Memory B cell (primary cell): ENCODE data around the gene MPI.
A peak's percentile ranks its signal among the peaks of the same experiment; 100 is the strongest.

Source experiments
- ATAC-seq: fragments of 150-1000 bp; cut with Tn5 transposase; 2 replicates; pipeline ENCODE4 v1.10.0; 2021; ENCODE audit warnings: low read depth, mild to moderate bottlenecking, moderate library complexity
- DNase-seq, 2 donors: peaks; one replicate each; pipeline ENCODE4 v3.0.0; 2022; ENCODE audit warnings: low spot score in 2 of 2
- H3K27ac Mint-ChIP-seq: one replicate; pipeline ENCODE4 v1.8.0; 2022; ENCODE audit warnings: mild to moderate bottlenecking, moderate library complexity, mixed read lengths
- H3K27me3 Mint-ChIP-seq: one replicate; pipeline ENCODE4 v1.8.0; 2022; ENCODE audit warnings: mixed read lengths
- H3K36me3 Mint-ChIP-seq: one replicate; pipeline ENCODE4 v1.8.0; 2022; ENCODE audit warnings: mild to moderate bottlenecking, mixed read lengths
- H3K4me1 Mint-ChIP-seq: one replicate; pipeline ENCODE4 v1.8.0; 2022; ENCODE audit warnings: mixed read lengths
- H3K4me3 Mint-ChIP-seq: one replicate; pipeline ENCODE4 v1.8.0; 2022; ENCODE audit warnings: mild to moderate bottlenecking, moderate library complexity, mixed read lengths
- H3K9me3 Mint-ChIP-seq: one replicate; pipeline ENCODE4 v1.8.0; 2022; ENCODE audit warnings: mixed read lengths

The MPI gene

GRCh38 chr15:74854453-74855022 is 35.3 kb upstream of the MPI start:
- Mint-ChIP-seq H3K36me3 (peaks cover 13% of the 10 kb centered on the region), H3K4me3 (no peak overlapping the region), H3K27ac (no peak overlapping the region), H3K9me3 (no peaks in the 10 kb centered on the region), H3K27me3 (no peaks in the 10 kb centered on the region), H3K4me1 (peaks cover 32% of the 10 kb centered on the region)
- DNase-seq (no peak), ATAC-seq (no peak)

- Mint-ChIP-seq H3K27ac (peak overlapping the region; percentile 19), H3K4me1 (peaks cover 32% of the 10 kb centered on the region), H3K27me3 (no peaks in the 10 kb centered on the region), H3K4me3 (peak overlapping the region; percentile 34), H3K36me3 (peaks cover 9% of the 10 kb centered on the region), H3K9me3 (no peaks in the 10 kb centered on the region)
- no peak for ATAC-seq
- DNase-seq, result no peak
Measured at GRCh38 chr15:74855857-74856256, 34.0 kb upstream of the MPI start.

- no peak for ATAC-seq
- H3K9me3 Mint-ChIP-seq, result no peaks in the 10 kb centered on the region
- no peak for DNase-seq
- H3K4me3 Mint-ChIP-seq, result no peak overlapping the region
- H3K27ac Mint-ChIP-seq, result peak overlapping the region; percentile 52
- H3K36me3 Mint-ChIP-seq, result peaks cover 5% of the 10 kb centered on the region
- H3K4me1 Mint-ChIP-seq, result peaks cover 32% of the 10 kb centered on the region
- no peaks in the 10 kb centered on the region for H3K27me3 Mint-ChIP-seq
Measured at GRCh38 chr15:74856537-74856936, 33.3 kb upstream of the MPI start.

DNA sequence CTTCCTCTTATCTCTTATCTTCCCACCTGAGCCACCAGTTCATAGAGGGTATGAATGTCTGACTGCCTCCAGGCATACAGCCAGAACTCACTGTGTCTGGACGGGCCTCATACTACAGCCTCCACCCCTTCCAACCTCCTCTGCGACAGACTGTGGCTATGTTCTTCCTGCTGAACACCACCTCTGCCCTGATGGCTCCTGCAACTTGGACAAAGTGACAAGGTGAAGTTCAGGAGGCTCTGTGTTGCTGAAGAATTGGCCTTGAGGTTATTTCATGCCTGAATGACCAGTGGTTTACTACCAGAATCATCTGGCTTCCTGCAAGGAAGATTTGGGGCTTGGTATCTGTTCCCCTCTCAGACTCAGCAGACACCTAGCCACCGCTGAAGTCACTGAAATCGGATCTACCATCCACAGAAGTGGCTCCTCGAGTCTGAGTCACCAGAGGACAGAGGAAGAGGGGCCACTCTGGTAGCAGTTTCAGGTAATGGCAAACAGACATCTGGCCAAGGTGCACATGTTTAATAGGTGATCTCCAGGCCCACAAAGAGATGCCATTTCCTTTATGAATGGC is 32.7 kb upstream of the MPI start:
- Mint-ChIP-seq H3K27me3 (no peaks in the 10 kb centered on the region), H3K9me3 (no peaks in the 10 kb centered on the region), H3K27ac (peak overlapping the region; percentile 52), H3K4me3 (peak overlapping the region; percentile 6), H3K4me1 (peaks cover 32% of the 10 kb centered on the region), H3K36me3 (peaks cover 5% of the 10 kb centered on the region)
- DNase-seq (no peak), ATAC-seq (peak; percentile 83)

DNA sequence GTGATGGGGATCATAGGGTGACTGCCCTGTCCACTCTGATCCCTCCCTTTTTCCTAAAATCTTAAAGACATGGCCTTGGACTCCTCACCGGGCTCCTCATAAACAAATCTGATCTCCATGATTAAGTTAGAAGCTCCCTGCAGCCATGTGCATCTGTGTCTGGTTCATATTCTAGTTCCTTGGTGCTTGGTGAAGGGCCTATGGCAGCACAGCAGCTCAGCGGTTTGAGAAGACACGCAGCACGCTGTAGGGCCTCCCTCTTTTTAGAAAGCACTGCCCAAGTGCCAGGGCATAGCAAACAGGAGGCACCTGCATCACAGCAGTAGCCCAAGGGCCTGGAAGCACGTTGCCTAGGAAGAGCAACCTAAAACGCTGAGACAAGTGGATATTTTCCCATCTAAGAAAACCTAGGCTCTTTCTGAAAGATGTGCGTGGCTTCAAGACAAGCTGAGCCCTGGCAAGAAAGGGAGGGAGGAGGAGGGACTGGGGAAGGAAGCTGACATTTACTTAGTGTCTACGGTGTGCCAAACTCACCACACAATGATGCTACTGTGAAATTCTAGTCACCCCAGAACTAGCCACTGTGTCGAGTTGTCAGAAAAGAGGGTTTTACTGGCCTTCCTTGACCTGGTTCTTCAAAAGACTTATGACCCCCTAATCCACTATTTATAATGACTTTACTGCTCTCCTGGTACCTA is 32.0 kb upstream of the MPI start:
- ATAC-seq (peak; percentile 21), DNase-seq (no peak)
- Mint-ChIP-seq H3K36me3 (peaks cover 4% of the 10 kb centered on the region), H3K4me1 (peaks cover 32% of the 10 kb centered on the region), H3K27me3 (no peaks in the 10 kb centered on the region), H3K27ac (peak overlapping the region; percentile 52), H3K4me3 (peak overlapping the region; percentile 15), H3K9me3 (no peaks in the 10 kb centered on the region)

DNA sequence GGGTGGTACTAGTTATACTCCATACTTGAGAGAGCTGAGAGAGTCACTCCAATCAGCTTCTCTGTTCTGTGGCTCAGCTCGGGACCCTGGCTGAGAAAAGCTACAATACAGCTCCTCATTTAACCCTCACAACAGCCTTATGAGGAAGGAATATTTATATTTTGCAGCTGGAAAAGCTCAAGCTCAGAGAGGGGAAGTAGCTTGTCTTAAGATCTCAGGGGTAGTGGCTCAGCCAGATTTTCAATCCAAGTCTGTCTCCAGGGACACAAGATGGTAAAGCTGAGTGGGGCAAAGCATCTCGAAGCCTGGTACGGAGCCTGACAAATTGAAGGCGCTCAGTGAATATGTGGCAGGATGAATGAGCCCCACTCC is 31.5 kb upstream of the MPI start:
- Mint-ChIP-seq H3K27ac (peak overlapping the region; percentile 52), H3K36me3 (peaks cover 2% of the 10 kb centered on the region), H3K4me3 (no peak overlapping the region), H3K27me3 (no peaks in the 10 kb centered on the region), H3K9me3 (no peaks in the 10 kb centered on the region), H3K4me1 (peaks cover 31% of the 10 kb centered on the region)
- DNase-seq (no peak), ATAC-seq (no peak)

GRCh38 chr15:74863239-74864056 is 26.4 kb upstream of the MPI start:
- no peaks in the 10 kb centered on the region for H3K27me3 Mint-ChIP-seq
- H3K4me3 Mint-ChIP-seq, result no peak overlapping the region
- H3K36me3 Mint-ChIP-seq, result peaks cover 22% of the 10 kb centered on the region
- ATAC-seq (no peak), DNase-seq (no peak)
- H3K27ac Mint-ChIP-seq, result peak overlapping the region; percentile 49
- peaks cover 39% of the 10 kb centered on the region for H3K4me1 Mint-ChIP-seq
- no peaks in the 10 kb centered on the region for H3K9me3 Mint-ChIP-seq

- Mint-ChIP-seq H3K4me3 (no peak overlapping the region), H3K27ac (no peak overlapping the region), H3K4me1 (peaks cover 34% of the 10 kb centered on the region), H3K27me3 (no peaks in the 10 kb centered on the region), H3K36me3 (peaks cover 22% of the 10 kb centered on the region), H3K9me3 (no peaks in the 10 kb centered on the region)
- DNase-seq (no peak), ATAC-seq (no peak)
Measured at GRCh38 chr15:74864296-74864695, 25.5 kb upstream of the MPI start.

DNA sequence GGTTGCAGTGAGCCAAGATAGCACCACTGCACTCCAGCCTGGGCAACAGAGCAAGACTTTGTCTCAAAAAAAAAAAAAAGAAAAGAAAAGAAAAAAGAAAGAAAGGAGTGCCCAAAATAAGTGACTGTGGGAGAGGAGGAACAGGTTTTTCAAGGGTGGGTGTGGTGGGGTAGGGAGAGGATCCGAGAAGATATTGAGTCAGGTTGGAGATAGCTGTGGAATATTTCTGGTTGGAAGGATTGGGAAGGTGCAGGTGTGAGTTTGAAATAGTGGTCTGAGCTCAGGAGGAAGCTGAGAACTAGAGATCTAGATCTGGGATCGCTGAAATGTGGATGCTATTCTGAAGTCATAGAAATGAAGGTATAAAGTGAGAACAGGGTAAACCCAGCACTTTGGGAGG is 24.5 kb upstream of the MPI start:
- no peak for ATAC-seq
- DNase-seq, result no peak
- Mint-ChIP-seq H3K4me3 (no peak overlapping the region), H3K9me3 (no peaks in the 10 kb centered on the region), H3K36me3 (peaks cover 22% of the 10 kb centered on the region), H3K27me3 (no peaks in the 10 kb centered on the region), H3K27ac (peak overlapping the region; percentile 21), H3K4me1 (peaks cover 40% of the 10 kb centered on the region)

GRCh38 chr15:74866090-74866489 is 23.8 kb upstream of the MPI start:
- no peaks in the 10 kb centered on the region for H3K9me3 Mint-ChIP-seq
- H3K4me1 Mint-ChIP-seq, result peaks cover 48% of the 10 kb centered on the region
- peaks cover 24% of the 10 kb centered on the region for H3K36me3 Mint-ChIP-seq
- ATAC-seq, result no peak
- DNase-seq, result no peak
- H3K27me3 Mint-ChIP-seq, result no peaks in the 10 kb centered on the region
- H3K27ac Mint-ChIP-seq, result peak overlapping the region; percentile 21
- no peak overlapping the region for H3K4me3 Mint-ChIP-seq

DNA sequence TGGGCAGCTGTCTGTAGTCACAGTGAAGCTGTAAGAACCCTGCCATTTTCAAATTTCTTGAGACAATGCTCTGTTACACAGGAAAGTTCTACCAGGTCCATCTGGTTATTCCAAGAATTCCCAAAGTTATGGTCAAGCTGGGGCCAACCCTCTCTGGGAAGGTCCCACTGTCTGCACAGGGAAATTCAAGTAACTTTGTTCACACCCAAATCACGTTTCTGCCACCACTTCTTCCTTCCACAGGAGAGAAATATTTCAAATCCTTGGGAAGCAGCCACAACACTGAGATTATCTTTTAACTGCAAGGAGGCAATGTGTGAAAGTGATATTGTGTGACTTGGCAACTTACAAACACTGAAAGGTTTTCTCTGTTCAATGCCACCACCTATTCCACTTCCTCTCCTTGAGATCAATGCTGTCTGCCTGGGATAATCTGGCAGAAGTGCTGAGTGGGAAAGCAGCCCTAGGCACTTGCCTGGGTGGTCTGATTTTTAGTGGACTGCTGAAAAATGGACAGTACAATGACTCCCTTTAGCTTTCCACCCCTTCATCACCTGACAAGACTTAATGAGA is 22.3 kb upstream of the MPI start:
- Mint-ChIP-seq H3K9me3 (no peaks in the 10 kb centered on the region), H3K4me3 (peak overlapping the region; percentile 41), H3K36me3 (peaks cover 24% of the 10 kb centered on the region), H3K27me3 (no peaks in the 10 kb centered on the region), H3K27ac (peak overlapping the region; percentile 38), H3K4me1 (peaks cover 54% of the 10 kb centered on the region)
- ATAC-seq (no peak), DNase-seq (no peak)

- Mint-ChIP-seq H3K27me3 (no peaks in the 10 kb centered on the region), H3K4me3 (peak overlapping the region; percentile 41), H3K36me3 (peaks cover 24% of the 10 kb centered on the region), H3K4me1 (peaks cover 58% of the 10 kb centered on the region), H3K9me3 (no peaks in the 10 kb centered on the region), H3K27ac (peak overlapping the region; percentile 38)
- DNase-seq (no peak), ATAC-seq (no peak)
Measured at GRCh38 chr15:74868059-74868458, 21.8 kb upstream of the MPI start.

GRCh38 chr15:74869372-74869725 is 20.5 kb upstream of the MPI start:
- DNase-seq, result no peak
- Mint-ChIP-seq H3K9me3 (no peaks in the 10 kb centered on the region), H3K27ac (peak overlapping the region; percentile 69), H3K4me1 (peaks cover 57% of the 10 kb centered on the region), H3K27me3 (no peaks in the 10 kb centered on the region), H3K36me3 (peaks cover 18% of the 10 kb centered on the region), H3K4me3 (peak overlapping the region; percentile 77)
- no peak for ATAC-seq
